Measurements from ENCODE around the gene SF3B3. TPM values are rescaled to one million over a fixed set of nuclear protein-coding genes. Genes with fewer than 3 reads are reported as not detected.

The SF3B3 gene
- total and polyA plus RNA-seq, 10 of the 15 experiments (the other 5 are each of a cell fraction or from before 2014, with no cell fraction given), result 134 to 453 (median 215) TPM

DNA sequence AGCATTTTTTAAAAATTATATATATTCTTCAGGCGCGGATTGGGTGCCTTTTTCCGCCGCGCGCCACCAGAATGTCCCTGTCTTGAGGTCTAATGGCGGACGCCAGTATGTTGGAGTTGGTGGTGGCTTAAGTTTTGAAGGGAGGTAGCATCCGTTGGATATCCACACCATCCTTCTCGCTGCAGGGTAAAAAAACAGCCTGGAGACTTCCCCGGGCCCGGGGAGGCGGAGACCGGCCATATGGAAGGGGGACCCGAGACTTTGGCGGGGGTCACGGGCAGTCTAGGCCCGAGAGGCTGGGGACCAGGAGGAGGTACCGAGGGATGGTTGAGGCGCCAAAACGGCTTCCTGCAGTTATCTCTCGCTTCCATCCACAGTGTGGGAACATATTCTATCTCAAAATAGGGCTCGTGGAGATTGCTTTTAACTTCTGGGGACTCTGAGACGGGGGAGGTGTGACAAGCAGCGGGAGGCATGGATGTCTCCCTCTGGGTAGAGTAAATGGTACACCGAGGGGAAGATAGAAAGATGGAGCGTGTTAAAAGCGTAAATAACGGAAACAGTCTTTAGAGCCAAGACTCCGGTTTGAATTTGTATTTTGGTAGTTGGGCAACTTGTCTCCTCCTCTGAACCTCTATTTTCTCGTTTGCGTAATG, at the start of gene SF3B3 (continued):
- TF ChIP-seq, protein P1, sequence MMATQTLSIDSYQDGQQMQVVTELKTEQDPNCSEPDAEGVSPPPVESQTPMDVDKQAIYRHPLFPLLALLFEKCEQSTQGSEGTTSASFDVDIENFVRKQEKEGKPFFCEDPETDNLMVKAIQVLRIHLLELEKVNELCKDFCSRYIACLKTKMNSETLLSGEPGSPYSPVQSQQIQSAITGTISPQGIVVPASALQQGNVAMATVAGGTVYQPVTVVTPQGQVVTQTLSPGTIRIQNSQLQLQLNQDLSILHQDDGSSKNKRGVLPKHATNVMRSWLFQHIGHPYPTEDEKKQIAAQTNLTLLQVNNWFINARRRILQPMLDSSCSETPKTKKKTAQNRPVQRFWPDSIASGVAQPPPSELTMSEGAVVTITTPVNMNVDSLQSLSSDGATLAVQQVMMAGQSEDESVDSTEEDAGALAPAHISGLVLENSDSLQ (IDR thresholded peaks at IDR 0.05), result no peak
- 0 out of 2 replicates have a peak, but pooled peaks have one; percentile 81 for TF ChIP-seq WRNIP1 (IDR thresholded peaks at IDR 0.05; ENCODE audit: borderline replicate concordance, low read depth, low read length)
- TF ChIP-seq, protein P2, sequence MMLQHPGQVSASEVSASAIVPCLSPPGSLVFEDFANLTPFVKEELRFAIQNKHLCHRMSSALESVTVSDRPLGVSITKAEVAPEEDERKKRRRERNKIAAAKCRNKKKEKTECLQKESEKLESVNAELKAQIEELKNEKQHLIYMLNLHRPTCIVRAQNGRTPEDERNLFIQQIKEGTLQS (IDR thresholded peaks at IDR 0.05; ENCODE audit: borderline replicate concordance, extremely low read depth, low read depth, low read length), result no peak
- peak; percentile 79; the same call in 2 of the 3 replicates for TF ChIP-seq POU2F2 (IDR thresholded peaks at IDR 0.05; ENCODE audit: borderline replicate concordance, low read depth, low read length)
- TF ChIP-seq, protein P3, sequence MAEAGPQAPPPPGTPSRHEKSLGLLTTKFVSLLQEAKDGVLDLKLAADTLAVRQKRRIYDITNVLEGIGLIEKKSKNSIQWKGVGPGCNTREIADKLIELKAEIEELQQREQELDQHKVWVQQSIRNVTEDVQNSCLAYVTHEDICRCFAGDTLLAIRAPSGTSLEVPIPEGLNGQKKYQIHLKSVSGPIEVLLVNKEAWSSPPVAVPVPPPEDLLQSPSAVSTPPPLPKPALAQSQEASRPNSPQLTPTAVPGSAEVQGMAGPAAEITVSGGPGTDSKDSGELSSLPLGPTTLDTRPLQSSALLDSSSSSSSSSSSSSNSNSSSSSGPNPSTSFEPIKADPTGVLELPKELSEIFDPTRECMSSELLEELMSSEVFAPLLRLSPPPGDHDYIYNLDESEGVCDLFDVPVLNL (IDR thresholded peaks at IDR 0.05; ENCODE audit: low read depth, low read length), result no peak; the same call in 1 of the 2 replicates
- TF ChIP-seq RCOR1 (conservative IDR thresholded peaks at IDR 0.05; ENCODE audit: low read depth, low read length), result 0 out of 2 replicates have a peak, but pooled peaks have one; percentile 44
- no peak for TF ChIP-seq SUZ12 (IDR thresholded peaks at IDR 0.05; ENCODE audit: unreplicated experiment)
- TF ChIP-seq RBBP5 (conservative IDR thresholded peaks at IDR 0.05), result peak; percentile 97; the same call in 1 of the 2 replicates
- no peak for TF ChIP-seq TBL1XR1 (IDR thresholded peaks at IDR 0.05; ENCODE audit: low read depth, low read length)
- TF ChIP-seq YBX1 (IDR thresholded peaks at IDR 0.05), result no peak
- no peak for TF ChIP-seq HDAC6 (IDR thresholded peaks at IDR 0.05; ENCODE audit: unreplicated experiment)
- TF ChIP-seq PML (IDR thresholded peaks at IDR 0.05; ENCODE audit: low read length), result peak; percentile 93
- TF ChIP-seq, protein P4, sequence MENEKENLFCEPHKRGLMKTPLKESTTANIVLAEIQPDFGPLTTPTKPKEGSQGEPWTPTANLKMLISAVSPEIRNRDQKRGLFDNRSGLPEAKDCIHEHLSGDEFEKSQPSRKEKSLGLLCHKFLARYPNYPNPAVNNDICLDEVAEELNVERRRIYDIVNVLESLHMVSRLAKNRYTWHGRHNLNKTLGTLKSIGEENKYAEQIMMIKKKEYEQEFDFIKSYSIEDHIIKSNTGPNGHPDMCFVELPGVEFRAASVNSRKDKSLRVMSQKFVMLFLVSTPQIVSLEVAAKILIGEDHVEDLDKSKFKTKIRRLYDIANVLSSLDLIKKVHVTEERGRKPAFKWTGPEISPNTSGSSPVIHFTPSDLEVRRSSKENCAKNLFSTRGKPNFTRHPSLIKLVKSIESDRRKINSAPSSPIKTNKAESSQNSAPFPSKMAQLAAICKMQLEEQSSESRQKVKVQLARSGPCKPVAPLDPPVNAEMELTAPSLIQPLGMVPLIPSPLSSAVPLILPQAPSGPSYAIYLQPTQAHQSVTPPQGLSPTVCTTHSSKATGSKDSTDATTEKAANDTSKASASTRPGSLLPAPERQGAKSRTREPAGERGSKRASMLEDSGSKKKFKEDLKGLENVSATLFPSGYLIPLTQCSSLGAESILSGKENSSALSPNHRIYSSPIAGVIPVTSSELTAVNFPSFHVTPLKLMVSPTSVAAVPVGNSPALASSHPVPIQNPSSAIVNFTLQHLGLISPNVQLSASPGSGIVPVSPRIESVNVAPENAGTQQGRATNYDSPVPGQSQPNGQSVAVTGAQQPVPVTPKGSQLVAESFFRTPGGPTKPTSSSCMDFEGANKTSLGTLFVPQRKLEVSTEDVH (IDR thresholded peaks at IDR 0.05; ENCODE audit: low read depth, partially characterized antibody), result no peak
- TF ChIP-seq RELA (IDR thresholded peaks at IDR 0.05; ENCODE audit: borderline replicate concordance, partially characterized antibody), result no peak
- no peak for TF ChIP-seq SUPT20H (IDR thresholded peaks at IDR 0.05; ENCODE audit: borderline replicate concordance, control insufficient read depth, low read depth, low read length)
- no peak; a peak in 1 of 4 replicates for TF ChIP-seq IKZF2 (IDR thresholded peaks at IDR 0.05)
- peak; percentile 99 for TF ChIP-seq TAF1 (IDR thresholded peaks at IDR 0.05; ENCODE audit: borderline replicate concordance, low read depth, low read length)
- TF ChIP-seq RAD51 (IDR thresholded peaks at IDR 0.05), result no peak
- TF ChIP-seq ZBED1 (IDR thresholded peaks at IDR 0.05; ENCODE audit: borderline replicate concordance), result no peak; the same call in 1 of the 2 replicates
- no peak for TF ChIP-seq BMI1 (IDR thresholded peaks at IDR 0.05; ENCODE audit: borderline replicate concordance)
- TF ChIP-seq, protein P5, sequence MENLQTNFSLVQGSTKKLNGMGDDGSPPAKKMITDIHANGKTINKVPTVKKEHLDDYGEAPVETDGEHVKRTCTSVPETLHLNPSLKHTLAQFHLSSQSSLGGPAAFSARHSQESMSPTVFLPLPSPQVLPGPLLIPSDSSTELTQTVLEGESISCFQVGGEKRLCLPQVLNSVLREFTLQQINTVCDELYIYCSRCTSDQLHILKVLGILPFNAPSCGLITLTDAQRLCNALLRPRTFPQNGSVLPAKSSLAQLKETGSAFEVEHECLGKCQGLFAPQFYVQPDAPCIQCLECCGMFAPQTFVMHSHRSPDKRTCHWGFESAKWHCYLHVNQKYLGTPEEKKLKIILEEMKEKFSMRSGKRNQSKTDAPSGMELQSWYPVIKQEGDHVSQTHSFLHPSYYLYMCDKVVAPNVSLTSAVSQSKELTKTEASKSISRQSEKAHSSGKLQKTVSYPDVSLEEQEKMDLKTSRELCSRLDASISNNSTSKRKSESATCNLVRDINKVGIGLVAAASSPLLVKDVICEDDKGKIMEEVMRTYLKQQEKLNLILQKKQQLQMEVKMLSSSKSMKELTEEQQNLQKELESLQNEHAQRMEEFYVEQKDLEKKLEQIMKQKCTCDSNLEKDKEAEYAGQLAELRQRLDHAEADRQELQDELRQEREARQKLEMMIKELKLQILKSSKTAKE (IDR thresholded peaks at IDR 0.05; ENCODE audit: low read depth, poor library complexity, severe bottlenecking), result peak; percentile 25

All from GM12878 (cell line).